GM23338 (cell line): ENCODE measurements around the gene UBE2K. TPM values are rescaled to one million over a fixed set of nuclear protein-coding genes. Genes with fewer than 3 reads are reported as not detected.
A peak's percentile ranks its signal among the peaks of the same experiment; 100 is the strongest.

Source experiments
- ATAC-seq: fragments of 200-7000 bp; cut with Tn5 transposase; 3 replicates; pipeline ENCODE4 v1.9.1; 2020
- DNase-seq: peaks from one replicate; pipeline ENCODE4 v3.0.0-alpha.2; 2015; ENCODE audit warnings: low spot score
- H2AFZ ChIP-seq: fragments of 200-600 bp; sonication (generic); 2 replicates; pipeline ENCODE4 v1.8.0; 2016; ENCODE audit warnings: antibody characterized with exemption, mild to moderate bottlenecking, moderate library complexity
- H3F3A ChIP-seq: fragments of 200-600 bp; sonication (generic); replicated peaks from 2 replicates; pipeline ENCODE4 v1.8.0; 2017; ENCODE audit warnings: antibody characterized with exemption, mixed run types, low read depth
- H3K27ac ChIP-seq: fragments of 200-600 bp; sonication (generic); 2 replicates; pipeline ENCODE4 v1.6.1; 2016; ENCODE audit warnings: low read depth
- H3K27me3 ChIP-seq: fragments of 200-600 bp; sonication (generic); 2 replicates; pipeline ENCODE4 v1.8.0; 2016; ENCODE audit warnings: mild to moderate bottlenecking, mixed run types, moderate library complexity; ENCODE audit not compliant: insufficient read depth
- H3K36me3 ChIP-seq: fragments of 200-600 bp; sonication (generic); 2 replicates; pipeline ENCODE4 v1.8.0; 2016; ENCODE audit warnings: mild to moderate bottlenecking; ENCODE audit not compliant: insufficient read depth
- H3K4me1 ChIP-seq: fragments of 200-600 bp; sonication (generic); 2 replicates; pipeline ENCODE4 v1.8.0; 2016; ENCODE audit warnings: mild to moderate bottlenecking, moderate library complexity; ENCODE audit not compliant: insufficient read depth
- H3K4me2 ChIP-seq: fragments of 200-600 bp; sonication (generic); 2 replicates; pipeline ENCODE4 v1.7.1; 2017; ENCODE audit warnings: mixed run types
- H3K4me3 ChIP-seq: fragments of 200-600 bp; sonication (generic); 2 replicates; pipeline ENCODE4 v1.6.1; 2016; ENCODE audit warnings: mixed run types
- H3K79me2 ChIP-seq: fragments of 200-600 bp; sonication (generic); replicated peaks from 2 replicates; pipeline ENCODE4 v1.8.0; 2017; ENCODE audit warnings: mild to moderate bottlenecking; ENCODE audit not compliant: insufficient read depth
- H3K9me2 ChIP-seq: fragments of 200-600 bp; sonication (generic); 2 replicates; pipeline ENCODE4 v1.8.0; 2017; ENCODE audit not compliant: insufficient read depth
- H4K20me1 ChIP-seq: fragments of 200-600 bp; sonication (generic); replicated peaks from 2 replicates; pipeline ENCODE4 v1.8.0; 2017; ENCODE audit warnings: mild to moderate bottlenecking; ENCODE audit not compliant: insufficient read depth
- H3K27ac Mint-ChIP-seq: 2 replicates; pipeline ENCODE4 v1.8.0; 2020; ENCODE audit warnings: inconsistent platforms, mild to moderate bottlenecking, moderate library complexity, mixed read lengths
- H3K27me3 Mint-ChIP-seq: 3 replicates; pipeline ENCODE4 v1.8.0; 2022; ENCODE audit warnings: low read depth, mild to moderate bottlenecking, moderate library complexity, mixed read lengths, inconsistent platforms; ENCODE audit not compliant: insufficient read depth, poor library complexity
- H3K36me3 Mint-ChIP-seq: 3 replicates; pipeline ENCODE4 v1.8.0; 2021; ENCODE audit warnings: low read depth, mild to moderate bottlenecking, inconsistent platforms, moderate library complexity, mixed read lengths
- H3K4me1 Mint-ChIP-seq: 3 replicates; pipeline ENCODE4 v1.8.0; 2020; ENCODE audit warnings: mild to moderate bottlenecking, inconsistent platforms, mixed read lengths
- H3K4me3 Mint-ChIP-seq: 3 replicates; pipeline ENCODE4 v1.8.0; 2021; ENCODE audit warnings: moderate library complexity, mild to moderate bottlenecking, inconsistent platforms, mixed read lengths
- H3K9me3 Mint-ChIP-seq: 3 replicates; pipeline ENCODE4 v1.8.0; 2020; ENCODE audit warnings: moderate library complexity, mild to moderate bottlenecking, inconsistent platforms, mixed read lengths
- CREB1 ChIP-seq: fragments of 250-450 bp; sonication (Bioruptor Pico); IDR thresholded peaks from 2 replicates; pipeline ENCODE4 v1.5.0; 2020; ENCODE audit warnings: low read depth, mild to moderate bottlenecking, moderate library complexity
- CTCF ChIP-seq, 2 experiments: fragments of 200-600 bp in 1 of 2; sonication (generic) in 1 of 2; conservative IDR thresholded peaks; 2 replicates each; pipeline versions ENCODE4 v1.5.1 to v1.6.1; 2016 to 2017; ENCODE audit warnings: antibody characterized with exemption in 2 of 2, low read depth in 2 of 2, mild to moderate bottlenecking in 2 of 2, moderate library complexity in 1 of 2
- ETS1 ChIP-seq: IDR thresholded peaks from 2 replicates; pipeline ENCODE4 v1.6.1; 2016; ENCODE audit warnings: antibody characterized with exemption
- EZH2 ChIP-seq: fragments of 200-600 bp; sonication (generic); IDR thresholded peaks from one replicate; pipeline ENCODE4 v1.8.0; 2017; ENCODE audit warnings: antibody characterized with exemption, mild to moderate bottlenecking, low read depth; ENCODE audit not compliant: unreplicated experiment
- EZH2phosphoT487 ChIP-seq: fragments of 200-600 bp; sonication (generic); IDR thresholded peaks from one replicate; pipeline ENCODE4 v1.8.1; 2018; ENCODE audit warnings: antibody characterized with exemption; ENCODE audit not compliant: unreplicated experiment
- JUNB ChIP-seq: IDR thresholded peaks from one replicate; pipeline ENCODE4 v1.6.1; 2016; ENCODE audit warnings: antibody characterized with exemption; ENCODE audit not compliant: unreplicated experiment
- NANOG ChIP-seq: IDR thresholded peaks from 2 replicates; pipeline ENCODE4 v1.6.1; 2016; ENCODE audit warnings: antibody characterized with exemption, borderline replicate concordance
- POLR2AphosphoS5 ChIP-seq: IDR thresholded peaks from 2 replicates; pipeline ENCODE4 v1.6.1; 2016; ENCODE audit warnings: antibody characterized with exemption, low read depth
- REST ChIP-seq: IDR thresholded peaks from one replicate; pipeline ENCODE4 v1.6.1; 2018; ENCODE audit warnings: antibody characterized with exemption; ENCODE audit not compliant: unreplicated experiment
- STAT1 ChIP-seq: IDR thresholded peaks from one replicate; pipeline ENCODE4 v1.6.1; 2016; ENCODE audit warnings: antibody characterized with exemption; ENCODE audit not compliant: unreplicated experiment
- ZNF114 ChIP-seq: fragments of 250-450 bp; sonication (Bioruptor Pico); IDR thresholded peaks from 2 replicates; pipeline ENCODE4 v1.5.0; 2020; ENCODE audit warnings: mild to moderate bottlenecking, moderate library complexity
- ZNF331 ChIP-seq: fragments of 250-450 bp; sonication (Bioruptor Pico); IDR thresholded peaks from 2 replicates; pipeline ENCODE4 v1.5.0; 2020; ENCODE audit warnings: low read depth, mild to moderate bottlenecking, moderate library complexity
- polyA plus RNA-seq: library from polyadenylated mRNA; unstranded; fragments of >200 nt; fragmentation: Nextera tagmentation; extraction: Ambion mirVana; gene quantifications from 2 replicates; pipeline ENCODE4 v1.2.1, GENCODE V29; 2016
- total RNA-seq: library from RNA; depleted of rRNA; stranded (reverse); fragments of >200 nt; shearing (Covaris generic); gene quantifications from 2 replicates; pipeline ENCODE4 v1.2.3, GENCODE V29; 2014
- TF ChIP-seq, protein P1 (sequence below): fragments of 250-450 bp; sonication (Bioruptor Pico); IDR thresholded peaks from 2 replicates; pipeline ENCODE4 v1.5.0; 2020; ENCODE audit warnings: mild to moderate bottlenecking, moderate library complexity

Gene UBE2K
- total and polyA plus RNA-seq, 2 experiments from 2014 or later, result 97.7 to 207 TPM

GRCh38 chr4:39763714-39764572 is 66.0 kb downstream of the UBE2K start:
- Histone ChIP-seq H4K20me1 (peaks cover 27% of the 10 kb centered on the region), H3K27ac (peak overlapping the region; percentile 88; the same call in 1 of the 2 replicates)
- no peak overlapping the region for H3K4me3 Mint-ChIP-seq

More at GRCh38 chr4:39763714-39764572, 66.0 kb downstream of the UBE2K start:
- Histone ChIP-seq H3K27me3 (no peaks in the 10 kb centered on the region), H3K4me2 (no peak overlapping the region), H3K4me1 (no peaks in the 10 kb centered on the region), H3K79me2 (peaks cover 20% of the 10 kb centered on the region), H3K9me2 (no peaks in the 10 kb centered on the region), H3F3A (peaks cover 4% of the 10 kb centered on the region; the same call in 1 of the 2 replicates), H3K36me3 (peaks cover 6% of the 10 kb centered on the region), H2AFZ (no peak overlapping the region), H3K4me3 (no peak overlapping the region)
- DNase-seq (no peak), ATAC-seq (no peak)
- Mint-ChIP-seq H3K36me3 (peaks cover 75% of the 10 kb centered on the region), H3K27ac (no peak overlapping the region), H3K27me3 (no peaks in the 10 kb centered on the region), H3K9me3 (no peaks in the 10 kb centered on the region), H3K4me1 (no peaks in the 10 kb centered on the region)
- TF ChIP-seq NANOG, result no peak
- TF ChIP-seq CREB1 (CRISPR knock-in tag), result no peak
- no peak for TF ChIP-seq JUNB
- TF ChIP-seq, protein P1, sequence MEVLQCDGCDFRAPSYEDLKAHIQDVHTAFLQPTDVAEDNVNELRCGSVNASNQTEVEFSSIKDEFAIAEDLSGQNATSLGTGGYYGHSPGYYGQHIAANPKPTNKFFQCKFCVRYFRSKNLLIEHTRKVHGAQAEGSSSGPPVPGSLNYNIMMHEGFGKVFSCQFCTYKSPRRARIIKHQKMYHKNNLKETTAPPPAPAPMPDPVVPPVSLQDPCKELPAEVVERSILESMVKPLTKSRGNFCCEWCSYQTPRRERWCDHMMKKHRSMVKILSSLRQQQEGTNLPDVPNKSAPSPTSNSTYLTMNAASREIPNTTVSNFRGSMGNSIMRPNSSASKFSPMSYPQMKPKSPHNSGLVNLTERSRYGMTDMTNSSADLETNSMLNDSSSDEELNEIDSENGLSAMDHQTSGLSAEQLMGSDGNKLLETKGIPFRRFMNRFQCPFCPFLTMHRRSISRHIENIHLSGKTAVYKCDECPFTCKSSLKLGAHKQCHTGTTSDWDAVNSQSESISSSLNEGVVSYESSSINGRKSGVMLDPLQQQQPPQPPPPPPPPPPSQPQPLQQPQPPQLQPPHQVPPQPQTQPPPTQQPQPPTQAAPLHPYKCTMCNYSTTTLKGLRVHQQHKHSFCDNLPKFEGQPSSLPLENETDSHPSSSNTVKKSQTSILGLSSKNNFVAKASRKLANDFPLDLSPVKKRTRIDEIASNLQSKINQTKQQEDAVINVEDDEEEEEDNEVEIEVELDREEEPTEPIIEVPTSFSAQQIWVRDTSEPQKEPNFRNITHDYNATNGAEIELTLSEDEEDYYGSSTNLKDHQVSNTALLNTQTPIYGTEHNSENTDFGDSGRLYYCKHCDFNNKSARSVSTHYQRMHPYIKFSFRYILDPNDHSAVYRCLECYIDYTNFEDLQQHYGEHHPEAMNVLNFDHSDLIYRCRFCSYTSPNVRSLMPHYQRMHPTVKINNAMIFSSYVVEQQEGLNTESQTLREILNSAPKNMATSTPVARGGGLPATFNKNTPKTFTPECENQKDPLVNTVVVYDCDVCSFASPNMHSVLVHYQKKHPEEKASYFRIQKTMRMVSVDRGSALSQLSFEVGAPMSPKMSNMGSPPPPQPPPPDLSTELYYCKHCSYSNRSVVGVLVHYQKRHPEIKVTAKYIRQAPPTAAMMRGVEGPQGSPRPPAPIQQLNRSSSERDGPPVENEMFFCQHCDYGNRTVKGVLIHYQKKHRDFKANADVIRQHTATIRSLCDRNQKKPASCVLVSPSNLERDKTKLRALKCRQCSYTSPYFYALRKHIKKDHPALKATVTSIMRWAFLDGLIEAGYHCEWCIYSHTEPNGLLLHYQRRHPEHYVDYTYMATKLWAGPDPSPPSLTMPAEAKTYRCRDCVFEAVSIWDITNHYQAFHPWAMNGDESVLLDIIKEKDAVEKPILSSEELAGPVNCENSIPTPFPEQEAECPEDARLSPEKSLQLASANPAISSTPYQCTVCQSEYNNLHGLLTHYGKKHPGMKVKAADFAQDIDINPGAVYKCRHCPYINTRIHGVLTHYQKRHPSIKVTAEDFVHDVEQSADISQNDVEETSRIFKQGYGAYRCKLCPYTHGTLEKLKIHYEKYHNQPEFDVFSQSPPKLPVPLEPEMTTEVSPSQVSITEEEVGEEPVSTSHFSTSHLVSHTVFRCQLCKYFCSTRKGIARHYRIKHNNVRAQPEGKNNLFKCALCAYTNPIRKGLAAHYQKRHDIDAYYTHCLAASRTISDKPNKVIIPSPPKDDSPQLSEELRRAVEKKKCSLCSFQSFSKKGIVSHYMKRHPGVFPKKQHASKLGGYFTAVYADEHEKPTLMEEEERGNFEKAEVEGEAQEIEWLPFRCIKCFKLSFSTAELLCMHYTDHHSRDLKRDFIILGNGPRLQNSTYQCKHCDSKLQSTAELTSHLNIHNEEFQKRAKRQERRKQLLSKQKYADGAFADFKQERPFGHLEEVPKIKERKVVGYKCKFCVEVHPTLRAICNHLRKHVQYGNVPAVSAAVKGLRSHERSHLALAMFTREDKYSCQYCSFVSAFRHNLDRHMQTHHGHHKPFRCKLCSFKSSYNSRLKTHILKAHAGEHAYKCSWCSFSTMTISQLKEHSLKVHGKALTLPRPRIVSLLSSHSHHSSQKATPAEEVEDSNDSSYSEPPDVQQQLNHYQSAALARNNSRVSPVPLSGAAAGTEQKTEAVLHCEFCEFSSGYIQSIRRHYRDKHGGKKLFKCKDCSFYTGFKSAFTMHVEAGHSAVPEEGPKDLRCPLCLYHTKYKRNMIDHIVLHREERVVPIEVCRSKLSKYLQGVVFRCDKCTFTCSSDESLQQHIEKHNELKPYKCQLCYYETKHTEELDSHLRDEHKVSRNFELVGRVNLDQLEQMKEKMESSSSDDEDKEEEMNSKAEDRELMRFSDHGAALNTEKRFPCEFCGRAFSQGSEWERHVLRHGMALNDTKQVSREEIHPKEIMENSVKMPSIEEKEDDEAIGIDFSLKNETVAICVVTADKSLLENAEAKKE (CRISPR knock-in tag), result no peak
- TF ChIP-seq CTCF (conservative IDR thresholded peaks at IDR 0.05; ENCODE audit: low read depth in 2 of 2), result no peak
- no peak for TF ChIP-seq STAT1
- TF ChIP-seq EZH2, result no peak
- no peak for TF ChIP-seq EZH2phosphoT487
- no peak for TF ChIP-seq ZNF114 (CRISPR knock-in tag)
- TF ChIP-seq ZNF331 (CRISPR knock-in tag), result no peak
- TF ChIP-seq ETS1, result no peak
- no peak for TF ChIP-seq REST
- TF ChIP-seq POLR2AphosphoS5, result no peak
